Heart left ventricle (tissue), 13 donors: ENCODE results near the gene PRSS33.

ENCODE experiments used
- POLR2A ChIP-seq, 2 donors: fragments of 450-650 bp; IDR thresholded peaks; one replicate each; pipeline ENCODE4 v1.6.1; 2017; ENCODE audit warnings: antibody characterized with exemption in 2 of 2, mild to moderate bottlenecking in 2 of 2, moderate library complexity in 2 of 2
- TF ChIP-seq, protein P1 (sequence below), 12 donors: fragments of 200-600 bp; sonication (generic) in 4 of 12; IDR thresholded peaks; one replicate each; pipeline versions ENCODE4 v1.5.0 to v1.8.0; 2018 to 2022; ENCODE audit warnings: antibody characterized with exemption in 12 of 12, mild to moderate bottlenecking in 5 of 12
- donor health status: ischemic (EF 13 %, LVEDD 7.1; RV severe dilation, severe dysfunction).
- donor health status: DM: no; HTN: yes; CAD: no.
- donor health status: DM: no; HTN: no; CAD: no.
- donor health status: ischemic (EF 25% LVEDD 6.9; RV normal size, moderate dysfunction).
- donor health status: ischemic (EF 25% LVEDD 5.7; RV mildly dilated, moderate dysfunction).
- donor health status: ischemic (EF 35%, LVEDD 5.7; RV mildly dilated, moderate dysfunction).
- donor health status: nonischemic (EF 11% LVEDD 7.7; RV severe dilation, severe dysfunction).
- donor health status: DM: yes; HTN: yes; CAD: no.
- donor health status: PGD.
- donor health status: ischemic (EF 29% LVEDD 5.4; RV normal size, mild dysfunction).
- donor health status: nonischemic (EF 23%, LVEDD 6.1; RV moderate dilation, normal function).

- TF ChIP-seq, protein P1, sequence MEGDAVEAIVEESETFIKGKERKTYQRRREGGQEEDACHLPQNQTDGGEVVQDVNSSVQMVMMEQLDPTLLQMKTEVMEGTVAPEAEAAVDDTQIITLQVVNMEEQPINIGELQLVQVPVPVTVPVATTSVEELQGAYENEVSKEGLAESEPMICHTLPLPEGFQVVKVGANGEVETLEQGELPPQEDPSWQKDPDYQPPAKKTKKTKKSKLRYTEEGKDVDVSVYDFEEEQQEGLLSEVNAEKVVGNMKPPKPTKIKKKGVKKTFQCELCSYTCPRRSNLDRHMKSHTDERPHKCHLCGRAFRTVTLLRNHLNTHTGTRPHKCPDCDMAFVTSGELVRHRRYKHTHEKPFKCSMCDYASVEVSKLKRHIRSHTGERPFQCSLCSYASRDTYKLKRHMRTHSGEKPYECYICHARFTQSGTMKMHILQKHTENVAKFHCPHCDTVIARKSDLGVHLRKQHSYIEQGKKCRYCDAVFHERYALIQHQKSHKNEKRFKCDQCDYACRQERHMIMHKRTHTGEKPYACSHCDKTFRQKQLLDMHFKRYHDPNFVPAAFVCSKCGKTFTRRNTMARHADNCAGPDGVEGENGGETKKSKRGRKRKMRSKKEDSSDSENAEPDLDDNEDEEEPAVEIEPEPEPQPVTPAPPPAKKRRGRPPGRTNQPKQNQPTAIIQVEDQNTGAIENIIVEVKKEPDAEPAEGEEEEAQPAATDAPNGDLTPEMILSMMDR (IDR thresholded peaks at IDR 0.05): peak in 2 of 12 donors; percentile 9 to 13
- no peak for TF ChIP-seq POLR2A (IDR thresholded peaks at IDR 0.05)
Observed at GRCh38 chr16:2816751-2817339, 29.5 kb upstream of the PRSS33 start, which contains the start of gene PRSS21.
